HEK293T (cell line): Measurements from ENCODE around the gene LRRC4C.

Experiments
- CTCF ChIA-PET: fragments of 350-600 bp; formaldehyde crosslinking; extraction: SDS; loops from one replicate; lab custom pipeline; 2021; ENCODE audit warnings: antibody characterized with exemption, inconsistent platforms; lab: Yijun Ruan, JAX
- POLR2A ChIA-PET: fragments of 350-600 bp; formaldehyde crosslinking; extraction: SDS; loops from one replicate; lab custom pipeline; 2020; ENCODE audit warnings: antibody characterized with exemption, inconsistent platforms; lab: Yijun Ruan, JAX
- DNase-seq: peaks from one replicate; pipeline ENCODE4 v3.0.0; 2012; ENCODE audit warnings: mixed read lengths; ENCODE audit errors: extremely low spot score
- ARNT ChIP-seq: fragments of 450-650 bp; IDR thresholded peaks from 2 replicates; pipeline ENCODE4 v1.6.1; 2017; ENCODE audit warnings: mild to moderate bottlenecking
- BHLHE40 ChIP-seq: fragments of 450-650 bp; IDR thresholded peaks from 2 replicates; pipeline ENCODE4 v1.6.1; 2016; ENCODE audit warnings: mild to moderate bottlenecking, moderate library complexity, borderline replicate concordance
- CTBP1 ChIP-seq: fragments of 450-650 bp; IDR thresholded peaks from 2 replicates; pipeline ENCODE4 v1.6.1; 2016; ENCODE audit warnings: borderline replicate concordance
- ELF4 ChIP-seq: fragments of 450-650 bp; IDR thresholded peaks from 2 replicates; pipeline ENCODE4 v1.6.1; 2017; ENCODE audit warnings: antibody characterized with exemption
- FOXA1 ChIP-seq: fragments of 450-650 bp; IDR thresholded peaks from 2 replicates; pipeline ENCODE4 v1.6.1; 2016; ENCODE audit warnings: mild to moderate bottlenecking
- FOXK2 ChIP-seq: fragments of 450-650 bp; IDR thresholded peaks from 2 replicates; pipeline ENCODE4 v1.6.1; 2016; ENCODE audit warnings: mild to moderate bottlenecking
- FOXM1 ChIP-seq: fragments of 450-650 bp; IDR thresholded peaks from 2 replicates; pipeline ENCODE4 v1.6.1; 2017; ENCODE audit warnings: mild to moderate bottlenecking, borderline replicate concordance
- HDGF ChIP-seq: fragments of 450-650 bp; IDR thresholded peaks from 2 replicates; pipeline ENCODE4 v1.6.1; 2017; ENCODE audit warnings: antibody characterized with exemption, borderline replicate concordance
- L3MBTL2 ChIP-seq: fragments of 450-650 bp; conservative IDR thresholded peaks from 2 replicates; pipeline ENCODE4 v1.6.1; 2016; ENCODE audit warnings: mild to moderate bottlenecking
- LEF1 ChIP-seq: fragments of 450-650 bp; IDR thresholded peaks from 2 replicates; pipeline ENCODE4 v1.6.1; 2017; ENCODE audit warnings: mild to moderate bottlenecking, borderline replicate concordance
- NFRKB ChIP-seq: fragments of 450-650 bp; IDR thresholded peaks from 2 replicates; pipeline ENCODE4 v1.6.1; 2016; ENCODE audit warnings: mild to moderate bottlenecking, moderate library complexity
- PKNOX1 ChIP-seq: fragments of 450-650 bp; IDR thresholded peaks from 2 replicates; pipeline ENCODE4 v1.6.1; 2016
- SP1 ChIP-seq: fragments of 450-650 bp; IDR thresholded peaks from 2 replicates; pipeline ENCODE4 v1.6.1; 2017
- SUZ12 ChIP-seq: fragments of 450-650 bp; IDR thresholded peaks from 2 replicates; pipeline ENCODE4 v1.6.1; 2016; ENCODE audit warnings: mild to moderate bottlenecking
- TARDBP ChIP-seq: fragments of 450-650 bp; IDR thresholded peaks from 2 replicates; pipeline ENCODE4 v1.6.1; 2016
- ZNF384 ChIP-seq: fragments of 450-650 bp; IDR thresholded peaks from 2 replicates; pipeline ENCODE4 v1.6.1; 2016

The LRRC4C gene

GRCh38 chr11:40190294-40190693 is 1269.2 kb downstream of the LRRC4C start:
- no peak for TF ChIP-seq SP1
- TF ChIP-seq SUZ12 = no peak
- TF ChIP-seq HDGF = no peak
- no peak for TF ChIP-seq L3MBTL2
- no peak for TF ChIP-seq ELF4
- TF ChIP-seq FOXK2 = no peak
- no peak for TF ChIP-seq ZNF384
- TF ChIP-seq FOXM1 = no peak
- TF ChIP-seq CTBP1 = no peak
- no peak for TF ChIP-seq FOXA1
- TF ChIP-seq LEF1 = no peak
- no peak for TF ChIP-seq NFRKB
- no peak for TF ChIP-seq TARDBP
- no peak for TF ChIP-seq PKNOX1
- no peak for DNase-seq
- ChIA-PET POLR2A (no interaction called here), CTCF (no interaction called here)

DNA sequence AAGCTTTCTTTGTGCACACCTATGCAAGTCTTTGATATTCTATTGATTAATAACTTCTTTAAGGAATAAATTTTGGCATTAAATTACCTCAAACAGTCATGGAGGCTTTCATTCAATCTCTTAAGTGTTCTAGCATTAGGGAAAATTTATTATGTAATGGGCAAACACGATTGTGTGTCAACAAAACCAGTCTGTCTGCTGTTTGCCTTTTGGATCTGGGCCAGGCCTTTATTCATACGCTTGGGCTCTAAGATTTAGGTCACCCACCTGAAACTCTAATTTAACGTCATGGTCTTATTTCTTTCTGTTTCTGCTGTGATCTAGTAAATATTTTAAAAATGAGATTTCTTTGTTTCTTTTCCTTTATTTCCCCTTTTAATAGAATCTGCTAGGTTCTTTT is 1270.6 kb downstream of the LRRC4C start:
- CTCF ChIA-PET = no interaction called here
- TF ChIP-seq NFRKB (no peak), FOXA1 (no peak), TARDBP (no peak), CTBP1 (no peak), ARNT (no peak), HDGF (no peak), SP1 (no peak), LEF1 (no peak), L3MBTL2 (no peak), ELF4 (no peak), BHLHE40 (no peak), ZNF384 (no peak), FOXM1 (no peak), FOXK2 (no peak), SUZ12 (no peak), PKNOX1 (no peak)

GRCh38 chr11:40187295-40187694 is 1272.2 kb downstream of the LRRC4C start:
- DNase-seq = no peak
- ChIA-PET POLR2A (no interaction called here), CTCF (no interaction called here)
- no peak for TF ChIP-seq ELF4
- no peak for TF ChIP-seq L3MBTL2
- TF ChIP-seq HDGF = no peak
- TF ChIP-seq ARNT = no peak
- no peak for TF ChIP-seq PKNOX1
- no peak for TF ChIP-seq NFRKB
- TF ChIP-seq CTBP1 = no peak
- no peak for TF ChIP-seq FOXA1
- no peak for TF ChIP-seq ZNF384
- no peak for TF ChIP-seq FOXK2
- TF ChIP-seq SUZ12 = no peak

More for the DNA sequence above, 1270.6 kb downstream of the LRRC4C start:
- POLR2A ChIA-PET = no interaction called here
- DNase-seq = no peak

DNA sequence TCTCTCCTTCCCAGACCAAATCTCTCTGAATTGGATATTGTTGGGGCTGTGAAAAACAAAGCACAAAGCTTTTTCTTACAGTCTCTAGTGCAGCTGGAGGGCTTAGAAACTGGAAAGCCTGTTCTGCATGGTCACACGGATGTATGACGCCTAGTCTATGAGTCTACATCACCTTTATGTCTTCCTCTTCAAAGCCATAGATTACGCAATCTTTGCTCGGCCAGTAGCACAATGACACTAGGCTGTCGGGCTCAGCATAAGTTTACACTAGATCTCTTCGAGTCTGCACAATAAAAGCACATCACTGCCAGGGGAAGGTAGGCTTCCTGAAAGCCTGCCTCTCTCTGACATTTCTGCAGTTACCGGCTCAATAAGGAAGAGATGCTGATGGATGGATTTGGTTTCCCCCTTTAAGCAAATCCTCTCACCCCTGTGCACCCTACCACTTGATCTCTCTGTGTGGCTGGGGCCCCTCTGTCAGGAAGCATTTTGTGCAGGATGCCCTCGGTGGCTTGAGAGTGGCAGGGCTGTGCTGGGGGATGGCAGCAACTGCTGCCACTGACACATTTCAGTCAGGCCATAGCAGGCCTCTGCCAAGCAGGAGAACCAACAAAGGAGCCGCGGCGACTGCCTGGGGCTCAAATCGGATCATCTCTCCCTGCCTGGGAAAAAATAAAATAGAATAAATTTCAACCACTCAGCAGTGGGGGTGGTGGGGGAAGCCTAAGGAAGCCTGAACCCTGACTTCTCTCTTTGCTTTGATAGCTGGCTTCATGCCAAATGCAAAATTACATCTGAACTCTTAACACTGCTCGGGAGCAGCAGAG is 1272.8 kb downstream of the LRRC4C start:
- TF ChIP-seq FOXA1 = no peak
- no peak for TF ChIP-seq FOXK2
- TF ChIP-seq L3MBTL2 = no peak
- no peak for TF ChIP-seq ZNF384
- TF ChIP-seq NFRKB = no peak
- no peak for TF ChIP-seq ARNT
- no peak for TF ChIP-seq ELF4
- TF ChIP-seq HDGF = no peak
- TF ChIP-seq SP1 = no peak
- no peak for TF ChIP-seq CTBP1
- no peak for TF ChIP-seq TARDBP
- TF ChIP-seq FOXM1 = no peak
- TF ChIP-seq PKNOX1 = no peak
- no peak for TF ChIP-seq BHLHE40
- no peak for TF ChIP-seq SUZ12
- no peak for TF ChIP-seq LEF1
- no peak for DNase-seq
- ChIA-PET POLR2A (no interaction called here), CTCF (no interaction called here)

DNA sequence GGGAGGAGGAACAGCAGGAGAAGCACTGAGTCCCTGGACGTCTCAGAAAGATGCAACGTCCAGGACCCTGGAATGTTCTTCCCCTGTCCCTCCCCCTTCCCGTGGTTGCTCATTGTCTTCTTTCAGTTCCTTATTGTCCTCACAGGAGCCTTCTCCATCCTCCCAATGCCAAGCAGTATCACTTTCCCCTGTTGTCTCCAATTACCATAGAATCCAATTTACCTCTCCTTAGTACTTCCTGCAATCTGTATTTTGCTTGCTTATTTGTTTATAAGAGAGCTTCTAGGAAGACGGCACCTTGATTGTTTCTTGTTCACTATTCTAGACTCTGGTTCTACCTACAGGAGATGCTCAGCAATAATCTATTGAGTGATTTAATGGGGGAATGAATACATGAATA is 1273.7 kb downstream of the LRRC4C start:
- no peak for DNase-seq

More for the DNA sequence above, 1273.7 kb downstream of the LRRC4C start:
- TF ChIP-seq ZNF384 (no peak), LEF1 (no peak), BHLHE40 (no peak), HDGF (no peak), ARNT (no peak), FOXM1 (no peak), TARDBP (no peak), SUZ12 (no peak)
- CTCF ChIA-PET = no interaction called here
- POLR2A ChIA-PET = no interaction called here
